Measurements from ENCODE around the gene ATXN7. TPM values are rescaled to one million over a fixed set of nuclear protein-coding genes. Genes with fewer than 3 reads are reported as not detected.

ATXN7 gene
- total and polyA plus RNA-seq, 2 donors (not counting 1 experiment from before 2014, with no cell fraction given) = 6.3 to 11.1 TPM

DNA sequence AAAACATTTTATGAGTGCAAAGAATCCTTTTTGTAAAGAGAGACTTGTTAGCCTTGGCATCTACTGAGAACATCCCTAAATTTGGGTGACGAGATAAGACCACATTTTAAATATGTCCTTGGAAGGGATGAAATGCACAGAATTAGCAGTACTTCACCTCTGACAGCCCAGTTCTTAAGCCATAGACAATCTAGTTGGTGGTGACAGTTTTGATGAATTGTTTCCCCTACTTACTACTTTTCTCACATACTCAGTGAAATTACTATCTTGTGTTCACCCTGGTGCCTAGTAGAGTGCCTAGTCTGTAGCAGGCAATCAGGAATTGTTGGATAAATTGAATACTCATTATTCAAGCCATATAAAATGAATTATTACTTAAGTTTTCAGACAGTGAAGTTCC, 45.1 kb downstream of the ATXN7 start:
- no peaks in the 10 kb centered on the region for H4K20me1 ChIP-seq (ENCODE audit: control insufficient read depth, extremely low read depth, insufficient read depth, low read length)
- peaks cover 11% of the 10 kb centered on the region for H3K79me2 ChIP-seq (ENCODE audit: control insufficient read depth, insufficient read depth, low read length)
- no peak overlapping the region for H3K27ac ChIP-seq (ENCODE audit: insufficient read depth, low read length)
- no peaks in the 10 kb centered on the region for H3K27me3 ChIP-seq (ENCODE audit: control insufficient read depth, insufficient read depth, low read length)
- H3K9me3 ChIP-seq (ENCODE audit: control insufficient read depth, insufficient read depth, low read depth, low read length) = no peaks in the 10 kb centered on the region
- no peak for DNase-seq (ENCODE audit: low read depth in 2 of 2)
- no peak overlapping the region for H3K9ac ChIP-seq (ENCODE audit: insufficient read depth, low read length)
- H3K36me3 ChIP-seq (ENCODE audit: control insufficient read depth, insufficient read depth, low read length) = no peaks in the 10 kb centered on the region
- no peak overlapping the region for H3K4me3 ChIP-seq (replicated peaks in 1 of 4; ENCODE audit: control extremely low read depth in 1 of 4, insufficient read depth in 1 of 4, low read depth in 3 of 4, low read length in 4 of 4)
- TF ChIP-seq, protein P1, sequence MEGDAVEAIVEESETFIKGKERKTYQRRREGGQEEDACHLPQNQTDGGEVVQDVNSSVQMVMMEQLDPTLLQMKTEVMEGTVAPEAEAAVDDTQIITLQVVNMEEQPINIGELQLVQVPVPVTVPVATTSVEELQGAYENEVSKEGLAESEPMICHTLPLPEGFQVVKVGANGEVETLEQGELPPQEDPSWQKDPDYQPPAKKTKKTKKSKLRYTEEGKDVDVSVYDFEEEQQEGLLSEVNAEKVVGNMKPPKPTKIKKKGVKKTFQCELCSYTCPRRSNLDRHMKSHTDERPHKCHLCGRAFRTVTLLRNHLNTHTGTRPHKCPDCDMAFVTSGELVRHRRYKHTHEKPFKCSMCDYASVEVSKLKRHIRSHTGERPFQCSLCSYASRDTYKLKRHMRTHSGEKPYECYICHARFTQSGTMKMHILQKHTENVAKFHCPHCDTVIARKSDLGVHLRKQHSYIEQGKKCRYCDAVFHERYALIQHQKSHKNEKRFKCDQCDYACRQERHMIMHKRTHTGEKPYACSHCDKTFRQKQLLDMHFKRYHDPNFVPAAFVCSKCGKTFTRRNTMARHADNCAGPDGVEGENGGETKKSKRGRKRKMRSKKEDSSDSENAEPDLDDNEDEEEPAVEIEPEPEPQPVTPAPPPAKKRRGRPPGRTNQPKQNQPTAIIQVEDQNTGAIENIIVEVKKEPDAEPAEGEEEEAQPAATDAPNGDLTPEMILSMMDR (conservative IDR thresholded peaks at IDR 0.05 in 1 of 2, IDR thresholded peaks at IDR 0.05 in 1 of 2; ENCODE audit: low read depth in 1 of 2, low read length in 2 of 2) = no peak
- no peak for TF ChIP-seq EZH2 (IDR thresholded peaks at IDR 0.05; ENCODE audit: low read length, missing control alignments)
- H3K4me2 ChIP-seq (ENCODE audit: extremely low read depth, insufficient read depth, low read length) = no peak overlapping the region
- no peak overlapping the region for H2AFZ ChIP-seq (ENCODE audit: low read length)
- H3K4me1 ChIP-seq (ENCODE audit: control insufficient read depth, extremely low read depth, insufficient read depth, low read length) = peaks cover 8% of the 10 kb centered on the region

DNA sequence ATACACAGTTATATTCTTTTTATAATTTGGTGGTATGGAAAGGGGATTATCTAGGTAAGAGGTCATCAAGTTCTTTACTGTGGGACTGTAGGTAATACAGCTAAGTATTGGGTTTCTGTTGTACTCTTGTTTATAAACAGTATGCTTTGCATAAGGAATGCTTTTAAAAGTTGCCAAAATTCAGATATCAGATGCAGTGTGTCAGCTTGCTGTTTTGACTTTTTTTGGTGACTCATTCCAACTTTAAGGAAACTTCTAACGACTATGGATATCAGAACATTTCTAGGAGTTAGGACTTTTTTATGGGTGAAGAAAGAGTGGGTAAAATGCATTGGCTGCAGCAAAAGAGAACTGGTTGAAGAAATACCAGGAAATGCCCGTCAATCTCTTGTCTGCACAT, 45.8 kb downstream of the ATXN7 start:
- H3K4me2 ChIP-seq (ENCODE audit: extremely low read depth, insufficient read depth, low read length) = no peak overlapping the region
- H4K20me1 ChIP-seq (ENCODE audit: control insufficient read depth, extremely low read depth, insufficient read depth, low read length) = no peaks in the 10 kb centered on the region
- H3K9me3 ChIP-seq (ENCODE audit: control insufficient read depth, insufficient read depth, low read depth, low read length) = no peaks in the 10 kb centered on the region
- H3K27ac ChIP-seq (ENCODE audit: insufficient read depth, low read length) = no peak overlapping the region
- H3K9ac ChIP-seq (ENCODE audit: insufficient read depth, low read length) = no peak overlapping the region
- H3K36me3 ChIP-seq (ENCODE audit: control insufficient read depth, insufficient read depth, low read length) = no peaks in the 10 kb centered on the region
- no peak overlapping the region for H2AFZ ChIP-seq (ENCODE audit: low read length)
- no peak overlapping the region for H3K4me3 ChIP-seq (replicated peaks in 1 of 4; ENCODE audit: control extremely low read depth in 1 of 4, insufficient read depth in 1 of 4, low read depth in 3 of 4, low read length in 4 of 4)
- H3K4me1 ChIP-seq (ENCODE audit: control insufficient read depth, extremely low read depth, insufficient read depth, low read length) = peaks cover 11% of the 10 kb centered on the region
- DNase-seq (ENCODE audit: low read depth in 2 of 2) = peak in 1 of 2 donors; percentile 69
- peaks cover 13% of the 10 kb centered on the region for H3K79me2 ChIP-seq (ENCODE audit: control insufficient read depth, insufficient read depth, low read length)
- no peaks in the 10 kb centered on the region for H3K27me3 ChIP-seq (ENCODE audit: control insufficient read depth, insufficient read depth, low read length)
- TF ChIP-seq EZH2 (IDR thresholded peaks at IDR 0.05; ENCODE audit: low read length, missing control alignments) = no peak
- TF ChIP-seq, protein P1 (conservative IDR thresholded peaks at IDR 0.05 in 1 of 2, IDR thresholded peaks at IDR 0.05 in 1 of 2; ENCODE audit: low read depth in 1 of 2, low read length in 2 of 2) = no peak

DNA sequence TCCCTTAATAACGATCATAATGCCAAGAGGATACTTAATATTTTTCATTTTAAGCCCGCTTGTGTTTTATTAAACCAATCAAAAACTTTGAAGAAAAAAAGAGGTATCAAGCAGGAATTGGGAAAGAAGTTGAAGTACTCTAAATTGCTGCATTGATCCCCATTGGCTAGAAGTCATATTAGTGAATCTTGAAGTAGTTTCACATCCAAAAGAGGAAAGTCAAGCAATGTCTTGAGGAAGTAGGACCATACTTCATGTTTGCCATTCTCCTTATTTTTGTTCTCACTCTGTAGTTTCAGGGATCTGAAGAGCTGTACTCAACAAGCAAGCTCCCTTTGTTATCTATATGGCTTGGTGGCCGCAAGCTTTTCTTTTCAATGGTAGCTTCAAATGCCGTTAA, 46.3 kb downstream of the ATXN7 start:
- no peaks in the 10 kb centered on the region for H3K9me3 ChIP-seq (ENCODE audit: control insufficient read depth, insufficient read depth, low read depth, low read length)
- peaks cover 16% of the 10 kb centered on the region for H3K79me2 ChIP-seq (ENCODE audit: control insufficient read depth, insufficient read depth, low read length)
- no peak for DNase-seq (ENCODE audit: low read depth in 2 of 2)

More for the DNA sequence above, 46.3 kb downstream of the ATXN7 start:
- Histone ChIP-seq H3K4me2 (ENCODE audit: extremely low read depth, insufficient read depth, low read length) (no peak overlapping the region), H2AFZ (ENCODE audit: low read length) (no peak overlapping the region), H3K4me1 (ENCODE audit: control insufficient read depth, extremely low read depth, insufficient read depth, low read length) (peaks cover 11% of the 10 kb centered on the region), H3K27me3 (ENCODE audit: control insufficient read depth, insufficient read depth, low read length) (no peaks in the 10 kb centered on the region), H3K36me3 (ENCODE audit: control insufficient read depth, insufficient read depth, low read length) (no peaks in the 10 kb centered on the region), H3K27ac (ENCODE audit: insufficient read depth, low read length) (no peak overlapping the region), H3K9ac (ENCODE audit: insufficient read depth, low read length) (no peak overlapping the region), H4K20me1 (ENCODE audit: control insufficient read depth, extremely low read depth, insufficient read depth, low read length) (no peaks in the 10 kb centered on the region), H3K4me3 (replicated peaks in 1 of 4; ENCODE audit: control extremely low read depth in 1 of 4, insufficient read depth in 1 of 4, low read depth in 3 of 4, low read length in 4 of 4) (no peak overlapping the region)
- TF ChIP-seq, protein P1 (conservative IDR thresholded peaks at IDR 0.05 in 1 of 2, IDR thresholded peaks at IDR 0.05 in 1 of 2; ENCODE audit: low read depth in 1 of 2, low read length in 2 of 2) = no peak

Data from fibroblast of lung (primary cell).